ENCODE data around the gene IRAK2.
A peak's percentile ranks its signal among the peaks of the same experiment; 100 is the strongest.
"Not testable (repeated sequence)": the region's sequence is repeated elsewhere in the genome, so short reads cannot be mapped to it uniquely, and the experiment has no call there.

Gene IRAK2

GRCh38 chr3:10135872-10136271, 28.8 kb upstream of the IRAK2 start:
- not testable (repeated sequence) for H3K27me3 ChIP-seq (ENCODE audit: control insufficient read depth in 1 of 2, insufficient read depth in 1 of 2, low read length in 2 of 2); H2BK15ac ChIP-seq (ENCODE audit: low read depth, poor library complexity, severe bottlenecking); H3K4me1 ChIP-seq (ENCODE audit: control insufficient read depth, insufficient read depth, low read depth, low read length); H2AFZ ChIP-seq (ENCODE audit: low read depth, low read length); H3K4ac ChIP-seq (ENCODE audit: low read depth in 1 of 2, low read length in 2 of 2); H4K91ac ChIP-seq (ENCODE audit: low read length); H3K18ac ChIP-seq (ENCODE audit: low read depth in 1 of 2, low read length in 2 of 2); H2BK120ac ChIP-seq (ENCODE audit: low read depth, low read length); H3K27ac ChIP-seq (ENCODE audit: low read length, poor library complexity, severe bottlenecking); H3K23ac ChIP-seq (ENCODE audit: low read length in 2 of 2); H3K4me2 ChIP-seq (ENCODE audit: low read length, poor library complexity, severe bottlenecking); H4K8ac ChIP-seq (ENCODE audit: low read length); H3K9ac ChIP-seq (ENCODE audit: low read length); H3K9me3 ChIP-seq (ENCODE audit: control insufficient read depth, low read length); H3K14ac ChIP-seq (ENCODE audit: low read length in 2 of 2); H2BK5ac ChIP-seq (ENCODE audit: low read depth, low read length, poor library complexity, severe bottlenecking); DNase-seq; H3K36me3 ChIP-seq (ENCODE audit: control insufficient read depth in 1 of 2, insufficient read depth in 2 of 2, low read depth in 1 of 2, low read length in 2 of 2); H2BK12ac ChIP-seq (ENCODE audit: low read length in 2 of 2); H3K4me3 ChIP-seq (ENCODE audit: insufficient read depth in 1 of 2, low read depth in 1 of 2, low read length in 2 of 2); H2AK5ac ChIP-seq (ENCODE audit: low read length, severe bottlenecking); H3K79me1 ChIP-seq (replicated peaks; ENCODE audit: low read length, poor library complexity, severe bottlenecking)
- 95% methylated on average over 7 of the region's 9 CpGs for WGBS

- H3K4ac ChIP-seq (ENCODE audit: low read depth in 1 of 2, low read length in 2 of 2): no peak overlapping the region
- H3K4me3 ChIP-seq (ENCODE audit: insufficient read depth in 1 of 2, low read depth in 1 of 2, low read length in 2 of 2): no peak overlapping the region
- H3K9me3 ChIP-seq (ENCODE audit: control insufficient read depth, low read length): no peaks in the 10 kb centered on the region
- no peak overlapping the region for H3K4me2 ChIP-seq (ENCODE audit: low read length, poor library complexity, severe bottlenecking)
- no peak for DNase-seq
- H3K14ac ChIP-seq (ENCODE audit: low read length in 2 of 2): no peak overlapping the region
- H3K36me3 ChIP-seq (ENCODE audit: control insufficient read depth in 1 of 2, insufficient read depth in 2 of 2, low read depth in 1 of 2, low read length in 2 of 2): peaks cover 2 to 5% of the 10 kb centered on the region in 2 experiments
- peaks cover 1% of the 10 kb centered on the region for H3K4me1 ChIP-seq (ENCODE audit: control insufficient read depth, insufficient read depth, low read depth, low read length)
- no peak overlapping the region for H2BK12ac ChIP-seq (ENCODE audit: low read length in 2 of 2)
- H2BK5ac ChIP-seq (ENCODE audit: low read depth, low read length, poor library complexity, severe bottlenecking): no peak overlapping the region
- no peaks in the 10 kb centered on the region for H3K27me3 ChIP-seq (ENCODE audit: control insufficient read depth in 1 of 2, insufficient read depth in 1 of 2, low read length in 2 of 2)
- no peak overlapping the region for H2AK5ac ChIP-seq (ENCODE audit: low read length, severe bottlenecking)
- no peaks in the 10 kb centered on the region for H3K79me1 ChIP-seq (replicated peaks; ENCODE audit: low read length, poor library complexity, severe bottlenecking)
- no peak overlapping the region for H3K27ac ChIP-seq (ENCODE audit: low read length, poor library complexity, severe bottlenecking)
- no peak overlapping the region for H2AFZ ChIP-seq (ENCODE audit: low read depth, low read length)
- no peak overlapping the region for H2BK15ac ChIP-seq (ENCODE audit: low read depth, poor library complexity, severe bottlenecking)
- WGBS: 96% methylated on average over 23 of the region's 25 CpGs
- no peak overlapping the region for H3K9ac ChIP-seq (ENCODE audit: low read length)
- H3K23ac ChIP-seq (ENCODE audit: low read length in 2 of 2): no peak overlapping the region
- no peak overlapping the region for H4K91ac ChIP-seq (ENCODE audit: low read length)
- no peak overlapping the region for H2BK120ac ChIP-seq (ENCODE audit: low read depth, low read length)
- H3K18ac ChIP-seq (ENCODE audit: low read depth in 1 of 2, low read length in 2 of 2): no peak overlapping the region
- no peak overlapping the region for H4K8ac ChIP-seq (ENCODE audit: low read length)
Measured at GRCh38 chr3:10136426-10137005, 28.2 kb upstream of the IRAK2 start.

- H2BK120ac ChIP-seq (ENCODE audit: low read depth, low read length): no peak overlapping the region
- H4K8ac ChIP-seq (ENCODE audit: low read length): no peak overlapping the region
- H3K27ac ChIP-seq (ENCODE audit: low read length, poor library complexity, severe bottlenecking): no peak overlapping the region
- H3K36me3 ChIP-seq (ENCODE audit: control insufficient read depth in 1 of 2, insufficient read depth in 2 of 2, low read depth in 1 of 2, low read length in 2 of 2): peaks cover 1 to 5% of the 10 kb centered on the region in 2 experiments
- WGBS: 100% methylated on average over 1 of the region's 4 CpGs
- no peak overlapping the region for H2BK15ac ChIP-seq (ENCODE audit: low read depth, poor library complexity, severe bottlenecking)
- H3K18ac ChIP-seq (ENCODE audit: low read depth in 1 of 2, low read length in 2 of 2): no peak overlapping the region
- no peak overlapping the region for H2BK12ac ChIP-seq (ENCODE audit: low read length in 2 of 2)
- H2AK5ac ChIP-seq (ENCODE audit: low read length, severe bottlenecking): no peak overlapping the region
- DNase-seq: no peak
- no peak overlapping the region for H2AFZ ChIP-seq (ENCODE audit: low read depth, low read length)
- H3K9me3 ChIP-seq (ENCODE audit: control insufficient read depth, low read length): no peaks in the 10 kb centered on the region
- H3K14ac ChIP-seq (ENCODE audit: low read length in 2 of 2): no peak overlapping the region
- H4K91ac ChIP-seq (ENCODE audit: low read length): no peak overlapping the region
- H3K27me3 ChIP-seq (ENCODE audit: control insufficient read depth in 1 of 2, insufficient read depth in 1 of 2, low read length in 2 of 2): no peaks in the 10 kb centered on the region
- H3K4me1 ChIP-seq (ENCODE audit: control insufficient read depth, insufficient read depth, low read depth, low read length): peaks cover 1% of the 10 kb centered on the region
- H3K23ac ChIP-seq (ENCODE audit: low read length in 2 of 2): no peak overlapping the region
- H3K4me2 ChIP-seq (ENCODE audit: low read length, poor library complexity, severe bottlenecking): no peak overlapping the region
- H3K4ac ChIP-seq (ENCODE audit: low read depth in 1 of 2, low read length in 2 of 2): no peak overlapping the region
- H3K79me1 ChIP-seq (replicated peaks; ENCODE audit: low read length, poor library complexity, severe bottlenecking): no peaks in the 10 kb centered on the region
- no peak overlapping the region for H3K9ac ChIP-seq (ENCODE audit: low read length)
- no peak overlapping the region for H2BK5ac ChIP-seq (ENCODE audit: low read depth, low read length, poor library complexity, severe bottlenecking)
- no peak overlapping the region for H3K4me3 ChIP-seq (ENCODE audit: insufficient read depth in 1 of 2, low read depth in 1 of 2, low read length in 2 of 2)
Measured at GRCh38 chr3:10137178-10137577, 27.5 kb upstream of the IRAK2 start.

GRCh38 chr3:10140996-10141546, 23.6 kb upstream of the IRAK2 start:
- Histone ChIP-seq H3K4me3 (ENCODE audit: insufficient read depth in 1 of 2, low read depth in 1 of 2, low read length in 2 of 2) (peak overlapping the region in 1 of 2 experiments; percentile 93), H4K91ac (ENCODE audit: low read length) (peak overlapping the region; percentile 61), H3K18ac (ENCODE audit: low read depth in 1 of 2, low read length in 2 of 2) (peak overlapping the region in 1 of 2 experiments; percentile 75), H4K8ac (ENCODE audit: low read length) (peak overlapping the region; percentile 100), H3K14ac (ENCODE audit: low read length in 2 of 2) (no peak overlapping the region), H3K4ac (ENCODE audit: low read depth in 1 of 2, low read length in 2 of 2) (peak overlapping the region; percentile 81), H3K79me1 (replicated peaks; ENCODE audit: low read length, poor library complexity, severe bottlenecking) (no peaks in the 10 kb centered on the region), H2BK120ac (ENCODE audit: low read depth, low read length) (no peak overlapping the region), H2AFZ (ENCODE audit: low read depth, low read length) (no peak overlapping the region), H2AK5ac (ENCODE audit: low read length, severe bottlenecking) (peak overlapping the region; percentile 16), H3K9me3 (ENCODE audit: control insufficient read depth, low read length) (no peaks in the 10 kb centered on the region), H3K27ac (ENCODE audit: low read length, poor library complexity, severe bottlenecking) (no peak overlapping the region), H2BK12ac (ENCODE audit: low read length in 2 of 2) (no peak overlapping the region), H3K36me3 (ENCODE audit: control insufficient read depth in 1 of 2, insufficient read depth in 2 of 2, low read depth in 1 of 2, low read length in 2 of 2) (peaks cover 4 to 7% of the 10 kb centered on the region in 2 experiments), H3K23ac (ENCODE audit: low read length in 2 of 2) (no peak overlapping the region), H3K9ac (ENCODE audit: low read length) (peak overlapping the region; percentile 94), H3K4me2 (ENCODE audit: low read length, poor library complexity, severe bottlenecking) (peak overlapping the region; percentile 37), H2BK5ac (ENCODE audit: low read depth, low read length, poor library complexity, severe bottlenecking) (no peak overlapping the region), H3K27me3 (ENCODE audit: control insufficient read depth in 1 of 2, insufficient read depth in 1 of 2, low read length in 2 of 2) (no peaks in the 10 kb centered on the region), H2BK15ac (ENCODE audit: low read depth, poor library complexity, severe bottlenecking) (no peak overlapping the region), H3K4me1 (ENCODE audit: control insufficient read depth, insufficient read depth, low read depth, low read length) (peaks cover 12% of the 10 kb centered on the region)
- WGBS: 98% methylated on average over 19 of the region's 23 CpGs
- no peak for DNase-seq

Data from mesenchymal stem cell (in vitro differentiated cells and primary cell).